Natural killer cell treated with Interleukin-12 subunit alpha and Interleukin-12 subunit beta and Interleukin-15 and Interleukin-18, amount 100 ng/mL, for 72 hours (primary cell): ENCODE measurements around the gene CACNB4. TPM values are rescaled to one million over a fixed set of nuclear protein-coding genes. Genes with fewer than 3 reads are reported as not detected.
A peak's percentile ranks its signal among the peaks of the same experiment; 100 is the strongest.
"Not testable (repeated sequence)": the region's sequence is repeated elsewhere in the genome, so short reads cannot be mapped to it uniquely, and the experiment has no call there.

Experiments used
- ATAC-seq, 2 donors: fragments of 150-1000 bp; cut with Tn5 transposase in 1 of 2; sonication (Bioruptor Pico), chemical (Tn5 transposase) in 1 of 2; 2 replicates each; pipeline ENCODE4 v1.10.0; 2021
- DNase-seq: peaks from one replicate; pipeline ENCODE4 v3.0.0; 2022; ENCODE audit warnings: low spot score
- H3K27ac Mint-ChIP-seq, 2 donors: 1 replicate in 1 of 2; 2 replicates in 1 of 2; pipeline ENCODE4 v1.8.0; 2022; ENCODE audit warnings: mixed read lengths in 2 of 2, mild to moderate bottlenecking in 1 of 2, moderate library complexity in 1 of 2
- H3K27me3 Mint-ChIP-seq, 2 donors: 1 replicate in 1 of 2; 2 replicates in 1 of 2; pipeline ENCODE4 v1.8.0; 2022; ENCODE audit warnings: mixed read lengths in 2 of 2
- H3K36me3 Mint-ChIP-seq: one replicate; pipeline ENCODE4 v1.8.0; 2022; ENCODE audit warnings: mixed read lengths
- H3K4me1 Mint-ChIP-seq, 2 donors: 1 replicate in 1 of 2; 2 replicates in 1 of 2; pipeline ENCODE4 v1.8.0; 2022; ENCODE audit warnings: low read depth in 2 of 2, mixed read lengths in 2 of 2, mild to moderate bottlenecking in 1 of 2
- H3K4me3 Mint-ChIP-seq: one replicate; pipeline ENCODE4 v1.8.0; 2022; ENCODE audit warnings: mixed read lengths
- H3K9me3 Mint-ChIP-seq: 2 replicates; pipeline ENCODE4 v1.8.0; 2022; ENCODE audit warnings: mixed read lengths
- total RNA-seq, 2 donors: library from RNA; stranded (reverse); gene quantifications; one replicate each; pipeline ENCODE4 v1.2.3, GENCODE V29; 2022

CACNB4 gene
- total RNA-seq, 2 donors from 2014 or later, result 0.40 to 0.64 TPM

DNA sequence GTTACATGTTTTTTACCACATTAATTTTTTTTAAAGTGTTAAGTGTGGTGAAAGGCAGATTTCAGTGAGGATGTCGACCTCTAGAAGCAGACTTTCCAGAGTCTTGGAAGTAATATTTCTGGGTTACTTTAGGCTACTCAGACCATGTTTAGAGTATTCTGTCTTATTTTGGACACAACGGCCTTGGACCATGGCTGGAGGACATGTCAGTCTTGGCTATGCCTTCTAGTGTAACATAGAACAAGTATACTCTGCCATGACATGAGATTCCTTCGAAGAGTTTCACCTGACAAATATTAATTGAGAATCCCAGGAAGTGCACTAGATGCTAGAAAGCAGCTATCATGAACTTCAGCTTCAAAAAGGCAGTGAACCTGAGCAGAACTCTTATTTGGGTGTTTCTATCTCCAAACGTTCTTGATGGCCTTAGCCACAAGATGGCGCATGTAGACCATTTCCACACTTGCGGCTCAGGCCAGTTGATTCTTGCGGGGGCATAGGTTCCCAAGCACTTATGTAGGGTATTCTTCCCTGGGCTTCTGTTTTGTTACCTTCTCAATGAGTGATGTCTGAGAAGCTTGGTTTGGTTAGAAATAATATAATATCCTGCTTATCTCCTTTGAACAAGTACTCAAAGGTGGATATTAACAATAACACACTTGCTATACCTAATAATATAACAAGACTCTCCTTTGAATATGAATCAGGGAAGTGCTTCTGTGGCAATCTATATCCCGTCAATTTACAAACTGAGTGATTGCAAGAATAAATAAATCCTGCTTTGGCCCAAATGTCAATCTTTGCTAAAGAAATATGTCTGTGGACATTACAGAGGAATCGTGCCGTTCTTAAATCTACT is 62.0 kb downstream of the CACNB4 start:
- ATAC-seq, result peak; percentile 48 to 63
- no peaks in the 10 kb centered on the region for H3K9me3 Mint-ChIP-seq

DNA sequence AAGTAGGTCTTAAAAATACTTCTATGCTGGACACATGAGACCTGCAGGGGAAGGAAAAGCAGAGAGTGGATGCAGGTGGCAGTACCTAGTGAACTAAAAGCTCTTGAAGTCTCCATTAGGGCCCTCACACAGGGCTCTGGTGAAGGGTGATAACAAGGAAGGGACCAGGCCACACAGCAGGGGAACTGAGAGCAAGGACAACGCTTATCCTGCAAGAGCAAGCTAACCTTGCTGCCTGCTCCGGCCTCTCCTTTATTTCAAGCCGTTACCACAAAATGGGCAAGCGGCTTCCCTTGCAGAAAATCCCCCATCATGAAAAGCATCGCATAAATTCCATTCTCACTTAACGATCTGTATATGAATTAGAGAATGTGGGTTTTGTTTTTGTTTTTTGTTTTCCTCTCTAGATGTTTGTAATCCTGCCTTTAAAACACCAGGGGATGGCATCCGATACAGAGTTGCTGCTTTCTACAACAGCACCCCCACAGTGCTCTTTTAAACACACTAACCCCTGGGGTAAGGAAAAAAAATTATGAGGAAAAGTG is 64.5 kb downstream of the CACNB4 start:
- H3K27me3 Mint-ChIP-seq, result peaks cover 7 to 9% of the 10 kb centered on the region in 2 donors
- H3K36me3 Mint-ChIP-seq, result no peaks in the 10 kb centered on the region
- DNase-seq, result no peak
- no peak for ATAC-seq
- H3K4me3 Mint-ChIP-seq, result no peak overlapping the region
- H3K4me1 Mint-ChIP-seq, result no peaks in the 10 kb centered on the region
- H3K27ac Mint-ChIP-seq, result no peak overlapping the region
- no peaks in the 10 kb centered on the region for H3K9me3 Mint-ChIP-seq

More for the DNA sequence above, 62.0 kb downstream of the CACNB4 start:
- H3K27ac Mint-ChIP-seq, result no peak overlapping the region
- peak; percentile 67 for DNase-seq
- H3K4me3 Mint-ChIP-seq, result no peak overlapping the region
- no peaks in the 10 kb centered on the region for H3K36me3 Mint-ChIP-seq
- no peaks in the 10 kb centered on the region for H3K4me1 Mint-ChIP-seq
- peaks cover 5 to 9% of the 10 kb centered on the region in 2 donors for H3K27me3 Mint-ChIP-seq

DNA sequence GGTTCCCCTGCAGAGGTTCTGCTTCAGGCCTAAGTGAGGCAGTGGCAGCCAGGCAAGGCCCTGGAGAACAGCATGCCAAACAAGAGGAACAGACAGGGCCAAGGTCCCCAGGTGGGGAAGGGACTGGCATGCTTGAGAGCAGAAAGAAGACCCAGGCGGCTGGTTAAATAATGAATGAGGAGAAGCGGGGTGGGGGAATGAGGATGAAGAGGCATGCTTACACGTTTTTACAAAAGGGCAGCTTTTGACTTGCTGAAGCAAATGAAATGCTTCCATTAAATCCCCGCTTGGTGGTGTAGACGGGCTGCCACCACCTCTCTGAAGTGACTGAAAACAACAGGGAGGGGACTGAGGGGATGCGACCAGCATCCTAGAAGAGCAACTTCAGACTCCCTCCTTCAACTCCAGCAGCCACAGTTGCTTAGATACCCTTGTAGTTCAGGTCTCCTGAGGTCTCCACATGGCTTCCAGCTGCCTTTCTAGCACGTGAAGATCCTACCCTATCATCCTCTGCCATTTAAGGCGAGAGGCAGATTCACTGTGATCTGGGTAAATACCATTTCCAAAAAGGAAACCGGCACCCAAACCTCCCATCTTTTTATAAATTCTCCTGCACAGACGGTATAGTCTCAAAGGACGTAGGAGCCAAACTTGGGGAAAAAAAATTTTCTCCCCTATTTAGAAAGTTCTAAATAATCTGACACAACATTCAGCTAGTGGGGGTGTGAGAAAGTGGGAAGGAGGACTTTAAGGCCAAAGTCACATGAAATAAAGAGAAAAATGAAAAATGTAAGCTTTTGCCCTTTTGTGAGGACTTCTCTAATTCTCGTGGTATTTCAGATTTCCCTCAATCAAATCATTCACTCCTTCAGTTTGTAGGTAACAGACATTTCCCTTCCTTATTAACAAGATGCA is 65.6 kb downstream of the CACNB4 start:
- H3K4me1 Mint-ChIP-seq, result no peaks in the 10 kb centered on the region

DNA sequence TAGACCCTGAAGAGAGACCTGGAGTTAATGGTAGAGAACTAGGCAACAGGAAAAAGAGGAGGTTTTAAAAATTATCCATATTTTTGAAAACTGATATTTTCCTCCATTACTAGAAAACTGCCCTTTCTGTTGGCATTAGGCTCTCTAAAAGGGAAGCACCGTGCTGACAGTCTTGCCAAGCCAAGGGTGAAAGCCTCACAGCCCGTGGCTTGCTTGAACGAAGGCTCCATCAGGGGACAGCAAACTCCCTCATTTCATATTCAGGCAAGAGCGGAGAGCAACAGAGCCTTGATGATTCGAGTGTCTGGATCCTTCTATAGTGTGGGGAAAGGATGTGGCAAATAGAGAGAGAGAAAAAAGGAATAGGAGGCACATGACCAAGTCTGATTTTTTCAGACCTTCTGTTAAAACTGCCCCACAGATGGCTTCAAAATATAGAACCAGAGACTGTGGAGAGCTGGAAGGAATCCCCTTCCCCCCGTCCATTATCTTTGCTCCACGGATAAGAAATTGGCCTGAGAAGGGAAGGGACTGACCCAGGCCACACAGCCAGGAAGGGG is 67.0 kb downstream of the CACNB4 start:
- DNase-seq, result no peak
- H3K4me3 Mint-ChIP-seq, result no peak overlapping the region
- ATAC-seq, result no peak

More for the DNA sequence above, 65.6 kb downstream of the CACNB4 start:
- H3K4me3 Mint-ChIP-seq, result no peak overlapping the region
- no peaks in the 10 kb centered on the region for H3K36me3 Mint-ChIP-seq
- H3K27me3 Mint-ChIP-seq, result peaks cover 9 to 12% of the 10 kb centered on the region in 2 donors
- ATAC-seq (no peak), DNase-seq (no peak)
- no peaks in the 10 kb centered on the region for H3K9me3 Mint-ChIP-seq
- H3K27ac Mint-ChIP-seq, result no peak overlapping the region

DNA sequence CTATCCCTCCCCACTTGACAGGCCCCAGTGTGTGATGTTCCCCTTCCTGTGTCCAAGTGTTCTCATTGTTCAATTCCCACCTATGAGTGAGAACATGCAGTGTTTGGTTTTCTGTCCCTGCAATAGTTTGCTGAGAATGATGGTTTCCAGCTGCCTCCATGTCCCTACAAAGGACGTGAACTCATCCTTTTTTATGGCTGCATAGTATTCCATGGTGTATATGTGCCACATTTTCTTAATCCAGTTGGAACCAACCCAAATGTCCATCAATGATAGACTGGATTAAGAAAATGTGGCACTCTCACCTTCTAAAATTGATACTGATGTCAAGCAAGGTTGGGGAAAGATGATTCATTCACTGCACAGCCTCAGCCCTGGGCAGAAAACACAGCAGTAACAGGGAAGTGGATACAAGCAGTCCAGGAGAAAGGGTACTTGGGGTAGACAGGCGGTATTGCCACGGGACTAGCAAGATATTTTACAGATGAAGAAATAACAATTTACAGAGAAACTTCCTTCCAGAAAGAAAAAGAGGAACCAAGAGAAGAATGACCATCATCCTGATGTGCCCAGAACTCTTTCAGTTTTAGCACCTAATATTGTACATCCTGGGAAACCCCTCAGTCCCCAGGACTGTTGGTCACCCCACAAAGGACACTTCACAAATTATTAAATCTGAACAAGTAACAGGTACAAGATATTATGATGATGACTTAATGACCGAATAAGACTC is 68.1 kb downstream of the CACNB4 start:
- not testable (repeated sequence) for DNase-seq, H3K4me3 Mint-ChIP-seq, H3K9me3 Mint-ChIP-seq, ATAC-seq, H3K36me3 Mint-ChIP-seq, H3K27ac Mint-ChIP-seq, H3K4me1 Mint-ChIP-seq
- H3K27me3 Mint-ChIP-seq, result peaks cover 9 to 12% of the 10 kb centered on the region in 2 donors

More for the DNA sequence above, 67.0 kb downstream of the CACNB4 start:
- Mint-ChIP-seq H3K27ac (no peak overlapping the region), H3K27me3 (peaks cover 9 to 12% of the 10 kb centered on the region in 2 donors), H3K36me3 (no peaks in the 10 kb centered on the region), H3K4me1 (no peaks in the 10 kb centered on the region), H3K9me3 (no peaks in the 10 kb centered on the region)

DNA sequence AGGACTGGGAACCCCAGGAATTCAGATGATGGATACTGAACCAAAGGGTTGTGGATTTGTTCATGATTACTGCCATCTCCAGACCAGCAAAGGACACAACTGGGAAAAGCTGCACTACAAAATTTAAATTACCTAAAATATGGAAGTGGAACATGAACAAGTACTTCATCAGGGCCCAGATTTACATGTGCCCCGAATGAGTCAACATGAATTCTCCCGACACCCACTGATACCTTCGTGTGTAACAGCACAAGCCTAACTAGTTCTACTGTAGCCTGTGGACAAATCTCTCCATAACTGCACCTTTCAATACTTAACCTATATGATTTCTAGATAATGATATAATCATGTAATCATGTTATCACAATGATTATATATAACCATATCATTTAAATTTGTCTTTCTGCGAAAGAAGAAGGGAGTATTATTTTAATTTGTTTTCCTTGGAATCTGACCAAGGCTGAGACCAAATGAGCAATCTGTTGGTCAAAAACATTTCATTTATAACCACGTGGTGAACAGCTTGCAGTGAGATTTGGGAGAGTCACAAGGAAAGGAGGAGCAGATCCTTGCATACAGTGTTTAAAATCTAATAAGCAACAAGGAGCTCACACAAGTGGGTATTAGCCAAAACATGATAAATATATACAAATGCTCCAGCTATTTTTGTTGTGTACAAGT is 70.5 kb downstream of the CACNB4 start:
- peaks cover 0 to 10% of the 10 kb centered on the region in 2 donors for H3K27me3 Mint-ChIP-seq
- H3K4me1 Mint-ChIP-seq, result peaks cover 10 to 11% of the 10 kb centered on the region in 2 donors
- H3K4me3 Mint-ChIP-seq, result no peak overlapping the region
- H3K27ac Mint-ChIP-seq, result no peak overlapping the region
- no peaks in the 10 kb centered on the region for H3K9me3 Mint-ChIP-seq
- ATAC-seq (no peak), DNase-seq (no peak)
- no peaks in the 10 kb centered on the region for H3K36me3 Mint-ChIP-seq

DNA sequence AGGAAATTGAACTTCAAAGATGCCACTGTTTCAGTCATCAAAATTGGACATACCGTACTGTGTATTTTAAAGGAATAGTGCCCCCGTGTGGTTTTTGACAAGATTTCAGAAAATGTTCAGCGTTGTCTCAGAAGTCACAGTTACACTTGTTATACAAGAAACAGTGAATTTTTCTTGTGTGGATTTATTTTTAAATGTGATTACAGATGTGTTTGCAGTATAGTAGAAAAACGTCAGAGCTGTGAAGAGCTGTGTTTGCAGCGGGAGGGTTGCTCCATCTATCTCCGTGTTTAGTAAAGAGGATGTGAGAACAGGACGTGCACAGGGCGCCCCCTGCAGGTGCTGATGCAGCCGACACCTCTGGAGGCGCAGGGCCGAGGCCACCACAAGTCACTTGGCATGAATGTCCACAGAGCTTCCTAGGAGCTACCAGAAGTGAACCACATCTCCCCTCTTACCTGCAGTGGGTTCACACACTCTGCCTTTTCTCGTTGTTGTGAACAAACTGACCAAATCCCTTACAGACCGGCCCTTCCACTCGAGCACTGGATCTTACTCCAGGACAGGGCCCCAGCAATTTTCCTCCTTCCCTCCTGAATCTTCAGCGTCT is 73.1 kb downstream of the CACNB4 start:
- Mint-ChIP-seq H3K27me3 (peaks cover 15 to 18% of the 10 kb centered on the region in 2 donors), H3K9me3 (no peaks in the 10 kb centered on the region), H3K4me1 (peaks cover 10 to 11% of the 10 kb centered on the region in 2 donors), H3K4me3 (peak overlapping the region; percentile 79), H3K27ac (peak overlapping the region in 1 of 2 donors; percentile 26), H3K36me3 (no peaks in the 10 kb centered on the region)
- peak; percentile 93 to 95 for ATAC-seq
- peak; percentile 83 for DNase-seq

DNA sequence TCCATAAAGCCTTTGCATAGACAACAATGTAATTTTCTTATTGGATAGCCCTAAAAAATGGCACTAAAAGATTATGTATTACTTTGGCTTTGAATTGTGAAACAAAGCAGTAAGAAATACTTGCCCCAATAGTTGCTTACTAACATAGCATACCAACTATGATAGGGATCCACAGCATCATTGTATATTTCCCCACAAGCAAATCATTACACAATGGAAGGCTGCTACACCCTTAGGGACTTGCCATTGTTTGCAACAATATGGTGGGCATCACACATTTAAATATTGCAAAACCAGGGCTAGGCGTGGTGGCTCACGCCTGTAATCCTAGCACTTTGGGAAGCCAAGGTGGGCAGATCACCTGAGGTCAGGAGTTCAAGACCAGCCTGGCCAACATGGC is 74.4 kb downstream of the CACNB4 start:
- no peak for ATAC-seq
- no peak overlapping the region for H3K27ac Mint-ChIP-seq
- no peak overlapping the region for H3K4me3 Mint-ChIP-seq
- H3K36me3 Mint-ChIP-seq, result no peaks in the 10 kb centered on the region
- H3K9me3 Mint-ChIP-seq, result no peaks in the 10 kb centered on the region
- H3K27me3 Mint-ChIP-seq, result peaks cover 22 to 23% of the 10 kb centered on the region in 2 donors
- DNase-seq, result no peak
- H3K4me1 Mint-ChIP-seq, result peaks cover 10 to 11% of the 10 kb centered on the region in 2 donors

DNA sequence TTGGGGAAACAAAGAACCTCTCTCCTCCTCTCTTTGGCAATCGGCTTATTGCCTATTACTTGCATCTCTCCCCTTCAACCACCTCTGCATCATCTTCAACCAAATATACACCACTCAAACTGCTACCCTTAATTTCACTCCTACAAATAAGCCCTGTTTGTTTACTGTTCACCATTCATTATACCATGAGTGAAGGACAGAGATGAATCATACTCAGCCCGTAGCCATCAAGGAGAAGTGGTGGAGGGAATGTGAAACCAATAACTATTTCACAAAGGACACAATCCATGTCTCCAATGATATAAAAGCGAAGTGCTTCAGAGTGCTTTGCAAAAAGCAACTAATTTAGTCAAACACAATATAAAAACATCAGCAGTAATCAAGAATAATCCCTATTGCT is 76.8 kb downstream of the CACNB4 start:
- Mint-ChIP-seq H3K9me3 (no peaks in the 10 kb centered on the region), H3K27ac (no peak overlapping the region), H3K4me3 (no peak overlapping the region), H3K27me3 (peaks cover 23% of the 10 kb centered on the region in 2 donors), H3K4me1 (peaks cover 10 to 11% of the 10 kb centered on the region in 2 donors), H3K36me3 (no peaks in the 10 kb centered on the region)
- no peak for ATAC-seq
- no peak for DNase-seq

DNA sequence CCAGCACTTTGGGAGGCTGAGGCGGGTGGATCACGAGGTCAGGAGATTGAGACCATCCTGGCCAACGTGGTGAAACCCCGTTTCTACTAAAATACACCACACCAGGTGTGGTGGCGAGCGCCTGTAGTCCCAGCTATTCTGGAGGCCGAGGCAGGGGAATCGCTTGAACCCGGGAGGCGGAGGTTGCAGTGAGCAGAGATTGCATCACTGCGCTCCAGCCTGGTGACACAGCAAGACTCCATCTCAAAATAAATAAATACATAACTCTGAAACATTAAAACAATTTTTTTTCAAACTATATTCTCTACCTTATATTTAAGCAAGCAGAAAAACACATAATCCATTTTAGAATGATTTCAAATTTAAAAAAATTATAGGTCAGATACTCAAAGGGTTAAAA is 77.8 kb downstream of the CACNB4 start:
- not testable (repeated sequence) for H3K9me3 Mint-ChIP-seq, DNase-seq, H3K4me1 Mint-ChIP-seq, H3K4me3 Mint-ChIP-seq, H3K36me3 Mint-ChIP-seq, H3K27ac Mint-ChIP-seq, ATAC-seq
- H3K27me3 Mint-ChIP-seq, result peaks cover 23% of the 10 kb centered on the region in 2 donors

DNA sequence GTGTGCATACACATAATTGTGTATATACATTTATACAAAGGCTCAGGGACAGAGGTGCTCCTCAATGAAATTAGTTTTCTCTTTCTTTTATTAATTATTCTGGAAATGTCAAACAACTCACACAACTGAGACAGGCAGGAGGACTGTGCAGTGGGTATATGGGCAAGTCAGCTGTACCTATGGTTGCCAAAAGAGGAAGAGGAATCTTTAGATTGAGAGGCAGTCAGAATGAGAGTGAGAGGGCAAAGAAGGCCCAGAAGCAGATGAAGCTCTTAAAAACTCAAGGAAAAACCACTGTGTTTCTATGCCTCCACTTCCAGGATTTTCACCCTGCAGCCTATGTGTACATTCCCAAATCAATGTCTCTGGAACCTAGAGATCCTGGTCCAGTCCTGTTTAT is 79.1 kb downstream of the CACNB4 start:
- H3K27me3 Mint-ChIP-seq, result peaks cover 23% of the 10 kb centered on the region in 2 donors
- H3K27ac Mint-ChIP-seq, result no peak overlapping the region

More for the DNA sequence above, 79.1 kb downstream of the CACNB4 start:
- no peaks in the 10 kb centered on the region for H3K9me3 Mint-ChIP-seq
- H3K4me1 Mint-ChIP-seq, result no peaks in the 10 kb centered on the region
- no peak for ATAC-seq
- DNase-seq, result no peak
- no peak overlapping the region for H3K4me3 Mint-ChIP-seq
- no peaks in the 10 kb centered on the region for H3K36me3 Mint-ChIP-seq
